WI38 (cell line): Measurements from ENCODE around the gene ZDHHC6.
A peak's percentile ranks its signal among the peaks of the same experiment; 100 is the strongest.

Experiments used
- H3K4me3 ChIP-seq: 2 replicates; pipeline ENCODE4 v1.5.1; 2011; ENCODE audit warnings: low read depth, mild to moderate bottlenecking, control low read depth, low read length
- TF ChIP-seq, protein P1 (sequence below): IDR thresholded peaks from 2 replicates; pipeline ENCODE4 v1.5.1; 2012; ENCODE audit warnings: low read depth, mild to moderate bottlenecking, control low read depth, low read length

ZDHHC6 gene, protein sequence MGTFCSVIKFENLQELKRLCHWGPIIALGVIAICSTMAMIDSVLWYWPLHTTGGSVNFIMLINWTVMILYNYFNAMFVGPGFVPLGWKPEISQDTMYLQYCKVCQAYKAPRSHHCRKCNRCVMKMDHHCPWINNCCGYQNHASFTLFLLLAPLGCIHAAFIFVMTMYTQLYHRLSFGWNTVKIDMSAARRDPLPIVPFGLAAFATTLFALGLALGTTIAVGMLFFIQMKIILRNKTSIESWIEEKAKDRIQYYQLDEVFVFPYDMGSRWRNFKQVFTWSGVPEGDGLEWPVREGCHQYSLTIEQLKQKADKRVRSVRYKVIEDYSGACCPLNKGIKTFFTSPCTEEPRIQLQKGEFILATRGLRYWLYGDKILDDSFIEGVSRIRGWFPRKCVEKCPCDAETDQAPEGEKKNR

DNA sequence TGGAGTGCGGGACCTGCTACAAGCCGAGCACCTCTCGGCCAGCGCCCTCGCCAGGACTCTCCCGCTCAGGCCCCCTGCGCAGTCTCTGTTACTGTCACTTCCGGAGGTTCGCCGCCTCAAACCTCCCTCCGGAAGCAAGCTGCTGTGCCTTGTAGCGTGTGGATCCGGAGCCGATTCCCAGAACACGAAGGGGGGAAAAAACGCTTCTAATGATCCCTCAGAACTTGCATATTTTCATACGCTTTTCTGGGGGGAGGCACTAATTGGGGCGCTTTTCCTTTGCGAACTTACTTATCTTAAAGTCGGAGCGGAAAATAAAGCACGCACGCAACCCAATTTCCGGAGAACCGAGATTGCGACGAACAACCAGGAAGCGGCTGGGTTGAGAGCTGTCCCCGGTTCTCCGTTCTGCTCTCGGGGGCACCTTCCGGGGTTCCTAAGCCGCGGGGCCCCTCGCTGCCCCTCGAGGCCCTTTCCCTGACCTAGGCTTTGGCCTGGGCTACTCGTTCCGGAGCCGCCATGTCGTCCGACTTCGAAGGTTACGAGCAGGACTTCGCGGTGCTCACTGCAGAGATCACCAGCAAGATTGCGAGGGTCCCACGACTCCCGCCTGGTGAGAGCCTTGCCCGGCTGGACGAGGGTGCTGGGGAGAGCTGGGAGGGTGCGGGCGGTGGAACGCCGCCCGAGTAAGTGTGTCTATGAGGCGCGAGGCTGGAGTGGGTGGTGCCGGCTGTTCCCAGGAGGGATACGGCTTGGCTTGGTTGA is at the start of gene ZDHHC6, which contains the start of gene VTI1A:
Gene ZDHHC6, minus strand, starts transcription at position 60 of the 765 bp plus-strand sequence. CDS start 1,478 bp downstream, outside the sequence.
Gene VTI1A, plus strand, starts transcription at position 361 of the 765 bp plus-strand sequence. Its CDS starts 159 bp downstream, at position 520.
- H3K4me3 ChIP-seq: peak within 1 kb of the TSS; percentile 97
- TF ChIP-seq, protein P1, sequence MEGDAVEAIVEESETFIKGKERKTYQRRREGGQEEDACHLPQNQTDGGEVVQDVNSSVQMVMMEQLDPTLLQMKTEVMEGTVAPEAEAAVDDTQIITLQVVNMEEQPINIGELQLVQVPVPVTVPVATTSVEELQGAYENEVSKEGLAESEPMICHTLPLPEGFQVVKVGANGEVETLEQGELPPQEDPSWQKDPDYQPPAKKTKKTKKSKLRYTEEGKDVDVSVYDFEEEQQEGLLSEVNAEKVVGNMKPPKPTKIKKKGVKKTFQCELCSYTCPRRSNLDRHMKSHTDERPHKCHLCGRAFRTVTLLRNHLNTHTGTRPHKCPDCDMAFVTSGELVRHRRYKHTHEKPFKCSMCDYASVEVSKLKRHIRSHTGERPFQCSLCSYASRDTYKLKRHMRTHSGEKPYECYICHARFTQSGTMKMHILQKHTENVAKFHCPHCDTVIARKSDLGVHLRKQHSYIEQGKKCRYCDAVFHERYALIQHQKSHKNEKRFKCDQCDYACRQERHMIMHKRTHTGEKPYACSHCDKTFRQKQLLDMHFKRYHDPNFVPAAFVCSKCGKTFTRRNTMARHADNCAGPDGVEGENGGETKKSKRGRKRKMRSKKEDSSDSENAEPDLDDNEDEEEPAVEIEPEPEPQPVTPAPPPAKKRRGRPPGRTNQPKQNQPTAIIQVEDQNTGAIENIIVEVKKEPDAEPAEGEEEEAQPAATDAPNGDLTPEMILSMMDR: peak; percentile 23; the same call in 1 of the 2 replicates

DNA sequence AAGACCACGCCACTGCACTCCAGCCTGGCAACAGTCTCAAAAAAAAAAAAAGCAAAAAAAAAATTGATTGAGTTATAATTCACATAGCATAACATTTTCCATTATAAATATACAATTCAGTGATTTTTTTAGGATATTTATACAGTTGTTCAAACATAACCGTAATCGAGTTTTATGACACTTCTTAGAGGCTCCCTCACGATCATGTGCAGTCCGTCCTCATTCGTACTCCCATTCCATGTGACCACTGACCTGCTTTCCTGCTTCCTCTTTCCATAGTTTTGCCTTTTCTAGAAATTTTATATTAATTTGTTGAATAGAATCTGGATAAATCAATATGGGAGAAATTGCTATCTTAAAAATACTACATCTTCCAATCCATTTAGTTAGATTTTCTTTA is 46.0 kb upstream of the ZDHHC6 start:
- TF ChIP-seq, protein P1: no peak
- no peak overlapping the region for H3K4me3 ChIP-seq

DNA sequence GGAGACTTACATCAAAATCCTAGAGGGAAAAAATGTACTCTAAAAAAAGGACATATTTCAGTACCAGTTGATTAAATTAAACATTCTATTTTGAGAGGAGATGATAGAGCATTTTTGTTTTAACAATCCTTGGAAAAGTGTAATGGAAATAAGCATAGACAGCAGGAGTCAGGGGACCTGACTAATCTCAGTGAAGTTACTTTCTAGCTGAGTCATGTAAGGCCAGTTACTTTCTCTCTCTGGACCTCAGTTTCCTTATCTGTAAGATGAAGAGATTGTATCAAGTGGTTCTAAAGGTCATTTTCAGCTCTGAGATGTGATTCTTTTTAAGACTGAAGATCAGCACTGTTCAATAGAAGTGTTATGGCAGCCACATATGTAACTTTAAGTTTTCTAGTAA is 44.4 kb upstream of the ZDHHC6 start:
- TF ChIP-seq, protein P1: no peak
- H3K4me3 ChIP-seq: no peak overlapping the region

DNA sequence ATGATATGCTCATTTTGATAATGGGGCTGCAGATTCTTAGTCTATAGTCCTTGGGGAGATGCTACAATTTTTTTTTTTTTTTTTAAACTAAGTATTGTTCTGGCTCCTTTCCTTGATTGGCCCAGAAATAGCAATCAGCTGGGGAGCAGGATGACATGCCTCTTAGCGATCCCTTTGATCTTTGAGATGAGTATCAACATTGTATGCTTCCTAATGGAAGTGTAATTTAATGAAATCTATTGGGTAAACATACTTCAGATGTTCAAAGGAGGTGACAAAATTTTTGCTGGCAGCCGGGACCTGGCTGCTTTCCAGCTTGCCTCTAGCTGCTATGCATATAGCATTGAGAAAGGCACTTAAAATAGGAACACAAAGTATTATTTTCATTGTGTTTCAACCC is 43.8 kb upstream of the ZDHHC6 start:
- TF ChIP-seq, protein P1: no peak
- H3K4me3 ChIP-seq: no peak overlapping the region

DNA sequence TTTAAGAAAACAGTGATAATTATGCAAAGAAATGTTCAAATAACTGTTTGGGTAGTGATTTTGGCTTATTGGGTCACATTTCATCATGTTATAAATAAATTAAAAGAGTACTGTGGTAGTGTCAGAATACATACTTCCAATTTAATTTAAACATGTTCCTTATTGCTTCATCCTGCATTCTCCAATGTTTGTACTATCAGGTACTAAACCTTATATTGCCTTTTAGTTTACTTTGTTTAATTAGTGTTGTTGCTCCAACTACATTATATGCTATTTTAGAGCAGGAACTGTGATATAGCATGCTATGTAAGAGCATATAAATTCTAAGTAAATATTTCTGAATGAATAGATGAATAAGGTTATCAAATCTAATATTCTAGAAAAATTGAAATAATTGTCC is 41.2 kb upstream of the ZDHHC6 start:
- TF ChIP-seq, protein P1: no peak

DNA sequence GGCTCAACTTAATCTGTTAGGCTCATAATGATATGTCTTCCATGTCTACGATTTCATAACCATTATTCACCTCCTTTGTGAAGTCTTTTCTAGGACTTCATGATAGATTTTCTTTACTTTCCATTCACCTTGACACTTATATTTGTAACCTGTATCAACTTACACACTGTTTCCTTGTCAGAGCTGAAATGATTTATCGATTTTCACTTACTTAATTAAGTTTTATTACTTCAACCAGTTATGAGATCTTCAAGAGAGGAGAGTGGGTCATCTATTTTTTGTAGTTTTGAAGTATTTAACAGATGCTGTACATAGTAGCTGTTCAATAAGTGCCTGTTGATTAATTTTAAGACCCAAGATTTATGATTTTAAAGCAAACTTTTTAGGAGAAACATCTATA is 37.7 kb upstream of the ZDHHC6 start:
- H3K4me3 ChIP-seq: no peak overlapping the region
- TF ChIP-seq, protein P1: no peak

More for the DNA sequence above, 41.2 kb upstream of the ZDHHC6 start:
- no peak overlapping the region for H3K4me3 ChIP-seq
